ENCODE data around the gene LACTBL1.

- TF ChIP-seq CTCF (IDR thresholded peaks at IDR 0.05; ENCODE audit: low read length) (no peak), EZH2 (optimal IDR thresholded peaks at IDR 0.05; ENCODE audit: low read depth, low read length) (no peak), EZH2phosphoT487 (IDR thresholded peaks at IDR 0.05; ENCODE audit: low read length) (no peak)
Observed at GRCh38 chr1:23004112-23004511, 31.4 kb upstream of the LACTBL1 start.

All from MM.1S (cell line).